HG02973 (cell line): Measurements from ENCODE around the gene VWA3A.
"Not testable (repeated sequence)": the region's sequence is repeated elsewhere in the genome, so short reads cannot be mapped to it uniquely, and the experiment has no call there.

Source experiments
- ATAC-seq: cut with Tn5 transposase; IDR thresholded peaks from one replicate; pipeline ENCODE4 v1.9.1; 2021; ENCODE audit warnings: moderate library complexity; ENCODE audit not compliant: unreplicated experiment

VWA3A gene, protein sequence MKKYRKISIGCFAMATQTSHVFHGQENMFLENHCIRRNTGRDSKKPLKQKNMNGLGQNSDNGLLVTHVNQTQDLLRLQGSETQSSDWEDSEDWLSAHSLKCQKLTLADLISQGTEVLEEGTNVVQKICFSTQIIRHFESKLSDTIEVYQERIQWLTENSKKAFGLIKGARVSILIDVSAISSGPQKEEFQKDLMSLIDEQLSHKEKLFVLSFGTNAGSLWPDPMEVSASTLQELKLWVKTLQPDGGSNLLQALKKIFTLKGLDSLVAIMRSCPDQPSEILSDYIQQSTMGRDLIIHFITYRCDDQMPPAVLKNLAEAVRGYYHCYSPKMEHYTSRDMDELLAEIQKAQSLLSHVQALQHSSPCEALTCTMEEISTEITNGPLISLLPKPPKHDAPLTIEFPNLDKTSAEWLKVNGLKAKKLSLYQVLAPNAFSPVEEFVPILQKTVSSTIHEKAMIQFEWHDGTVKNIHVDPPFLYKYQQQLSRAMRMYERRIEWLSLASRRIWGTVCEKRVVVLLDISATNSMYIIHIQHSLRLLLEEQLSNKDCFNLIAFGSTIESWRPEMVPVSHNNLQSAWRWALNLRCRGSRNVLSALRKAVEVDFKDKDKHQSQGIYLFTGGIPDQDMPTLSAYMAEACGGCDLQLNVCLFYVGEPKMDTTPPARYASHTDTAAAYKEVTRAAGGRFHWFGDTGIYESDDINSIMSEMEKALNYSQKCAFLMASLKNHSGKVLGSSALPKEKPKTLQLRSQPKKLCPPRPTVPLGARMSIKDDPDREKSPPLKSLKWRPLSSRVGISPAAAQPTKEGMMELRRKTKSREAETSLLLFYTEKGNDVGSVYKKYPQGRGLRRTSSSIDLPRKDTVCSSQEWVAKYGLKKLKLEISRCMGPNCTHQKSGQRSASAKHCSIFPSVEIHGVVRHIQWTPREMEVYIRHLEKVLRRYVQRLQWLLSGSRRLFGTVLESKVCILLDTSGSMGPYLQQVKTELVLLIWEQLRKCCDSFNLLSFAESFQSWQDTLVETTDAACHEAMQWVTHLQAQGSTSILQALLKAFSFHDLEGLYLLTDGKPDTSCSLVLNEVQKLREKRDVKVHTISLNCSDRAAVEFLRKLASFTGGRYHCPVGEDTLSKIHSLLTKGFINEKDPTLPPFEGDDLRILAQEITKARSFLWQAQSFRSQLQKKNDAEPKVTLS

DNA sequence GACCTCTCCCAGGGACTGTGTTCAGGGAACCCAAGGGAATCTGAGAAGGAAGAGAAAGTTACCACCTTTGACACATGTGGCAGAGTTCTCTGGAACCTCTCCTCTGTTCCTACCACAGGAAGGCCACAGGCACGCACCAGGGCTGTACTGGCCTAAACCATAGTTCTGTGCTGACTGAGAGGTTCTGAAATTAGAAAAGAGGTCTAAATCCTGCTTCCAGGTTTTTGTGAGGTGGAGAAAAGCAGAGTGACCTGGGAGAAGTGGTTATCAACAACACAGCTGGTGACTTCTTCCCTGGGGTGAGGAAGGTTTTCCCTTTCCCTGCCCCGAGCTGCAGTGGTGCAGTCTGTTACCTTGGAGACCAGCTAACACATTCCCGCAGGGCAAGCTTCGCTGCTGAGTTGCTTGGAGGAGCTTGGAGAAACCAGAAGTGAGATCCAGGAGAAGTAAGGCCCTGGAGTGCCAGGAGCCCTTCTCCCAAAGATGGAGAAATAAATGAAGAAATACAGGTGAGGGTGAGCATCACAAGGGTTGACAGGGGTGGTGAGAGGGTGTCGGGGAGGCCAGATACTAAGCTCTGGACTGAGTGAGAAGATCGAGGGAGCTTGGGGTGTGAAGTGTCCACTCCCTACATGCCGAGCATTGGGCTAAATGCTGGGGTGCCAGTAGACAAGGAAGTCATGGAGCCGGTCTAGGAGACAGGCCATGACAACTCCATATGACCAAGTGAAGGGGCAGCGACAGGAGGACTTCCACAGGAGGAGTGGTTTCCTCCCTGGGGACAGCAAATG is at the start of gene VWA3A:
TSS of gene VWA3A (plus strand) at position 399 of the 791 bp plus-strand sequence. CDS start at position 496, 97 bp downstream.
- ATAC-seq = no peak

DNA sequence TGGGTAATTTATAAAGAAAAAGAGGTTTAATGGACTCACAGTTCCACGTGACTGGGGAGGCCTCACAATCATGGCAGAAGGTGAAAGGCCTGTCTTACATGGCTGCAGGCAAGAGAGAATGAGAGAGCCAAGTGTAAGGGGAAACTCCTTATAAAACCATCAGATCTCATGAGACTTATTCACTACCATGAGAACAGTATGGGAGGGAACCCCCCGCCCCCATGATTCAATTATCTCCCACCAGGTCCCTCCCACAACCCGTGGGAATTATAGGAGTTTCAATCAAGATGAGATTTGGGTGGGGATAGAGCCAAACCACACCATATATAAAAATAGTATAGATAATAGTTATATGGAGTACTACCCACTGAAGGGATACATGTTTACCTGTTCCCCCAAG is 48.5 kb upstream of the VWA3A start:
- ATAC-seq = not testable (repeated sequence)

DNA sequence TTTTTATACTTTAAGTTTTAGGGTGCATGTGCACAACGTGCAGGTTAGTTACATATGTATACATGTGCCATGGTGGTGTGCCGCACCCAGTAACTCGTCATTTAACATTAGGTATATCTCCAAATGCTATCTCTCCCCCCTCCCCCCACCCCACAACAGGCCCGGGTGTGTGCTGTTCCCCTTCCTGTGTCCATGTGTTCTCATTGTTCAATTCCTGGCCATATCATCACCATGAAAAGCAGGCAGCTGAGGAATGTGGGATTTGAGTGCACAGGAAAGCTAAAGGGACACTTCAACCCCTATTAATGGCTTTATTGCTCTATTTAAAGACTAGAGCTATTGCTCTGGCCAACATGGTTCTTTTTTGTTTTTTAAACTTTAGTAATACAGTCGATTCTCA is 46.5 kb upstream of the VWA3A start:
- not testable (repeated sequence) for ATAC-seq

- ATAC-seq = no peak
Measured at GRCh38 chr16:22050963-22051362, 41.4 kb upstream of the VWA3A start.

- no peak for ATAC-seq
Measured at GRCh38 chr16:22052980-22053379, 39.4 kb upstream of the VWA3A start.

DNA sequence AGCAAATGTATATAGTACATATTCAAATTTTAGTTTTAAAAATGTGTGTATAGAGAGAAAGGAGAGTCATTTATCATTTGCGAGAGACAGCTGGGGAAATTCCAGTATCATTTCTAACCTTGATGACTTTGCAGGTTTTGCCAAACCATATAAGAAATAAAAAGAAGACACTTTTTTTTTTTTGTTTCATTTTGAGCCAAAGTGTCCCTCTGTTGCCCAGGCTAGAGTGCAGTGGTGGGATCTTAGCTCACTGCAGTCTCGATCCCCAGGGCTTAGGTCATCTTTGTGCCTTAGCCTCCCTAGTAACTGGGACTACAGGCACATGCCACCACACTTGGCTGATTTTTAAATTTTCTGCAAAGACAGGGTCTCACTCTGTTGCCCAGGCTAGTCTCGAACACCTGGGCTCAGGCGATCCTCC is 38.4 kb upstream of the VWA3A start:
- no peak for ATAC-seq

GRCh38 chr16:22054847-22055590 is 37.3 kb upstream of the VWA3A start:
- ATAC-seq = no peak

DNA sequence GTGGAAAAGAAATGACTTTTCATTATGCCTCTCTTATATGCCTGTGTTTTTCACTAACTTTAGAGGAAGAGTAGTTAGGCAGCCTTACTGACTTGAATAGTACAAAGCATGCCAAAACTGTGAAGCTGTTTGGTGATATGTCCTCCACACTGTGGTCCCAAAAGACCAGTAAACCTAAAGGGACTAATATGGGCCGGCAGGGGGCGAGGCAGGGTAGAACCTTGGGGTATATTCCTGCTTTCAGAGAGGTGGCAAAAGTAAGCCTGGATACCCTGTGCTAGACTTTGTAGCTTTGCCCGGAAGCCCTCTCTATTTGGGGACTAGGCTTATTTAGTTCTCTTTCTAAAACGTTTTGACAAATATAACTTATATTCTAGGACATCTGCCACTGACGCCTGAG is 36.5 kb upstream of the VWA3A start:
- ATAC-seq = no peak

DNA sequence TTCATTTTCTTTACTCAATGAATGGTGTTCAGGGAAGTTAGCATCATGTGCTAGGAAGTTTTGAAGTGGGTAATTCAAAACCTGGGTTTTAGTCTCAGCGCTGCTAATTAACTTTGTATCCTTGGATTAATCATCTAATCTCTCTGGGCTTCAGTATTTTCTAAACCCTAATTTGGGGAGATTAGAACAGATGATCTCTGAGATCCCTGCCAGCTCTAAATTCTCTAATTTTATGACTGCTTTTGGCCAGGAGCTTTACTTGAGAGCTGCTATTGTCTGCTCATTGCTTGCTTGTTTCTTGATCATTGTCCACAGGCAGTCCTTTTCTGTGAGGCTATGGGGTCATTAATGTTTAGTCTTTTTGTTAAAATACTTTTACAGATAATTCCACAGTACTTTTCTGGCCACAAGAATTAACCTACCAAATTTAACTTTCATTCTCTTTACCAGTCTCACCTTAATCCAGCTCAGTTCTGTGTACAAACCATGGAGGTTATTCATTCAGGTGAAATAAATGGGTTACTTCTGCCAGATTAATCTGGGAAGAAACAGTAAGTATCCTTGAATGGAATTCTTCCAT is 28.4 kb upstream of the VWA3A start:
- ATAC-seq = no peak

DNA sequence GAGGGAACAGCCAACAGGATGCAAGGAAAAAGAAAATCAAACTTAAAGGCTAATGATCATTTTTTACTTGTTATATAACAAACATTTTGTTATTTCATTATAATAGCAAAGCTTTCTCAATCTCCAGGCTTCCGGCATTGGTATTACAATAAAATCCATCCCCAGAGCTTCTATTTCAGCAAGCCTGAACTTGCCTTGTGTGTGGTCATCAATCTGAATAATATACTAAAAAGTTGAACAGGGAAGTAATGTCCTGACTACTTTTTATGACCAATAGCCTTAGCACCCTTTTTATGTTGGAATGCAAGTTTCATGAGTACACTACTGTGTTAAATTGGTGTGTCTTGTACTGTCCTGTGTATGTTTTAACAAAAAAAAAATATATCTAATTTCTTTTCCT is 27.1 kb upstream of the VWA3A start:
- no peak for ATAC-seq

GRCh38 chr16:22070361-22071330 is 21.7 kb upstream of the VWA3A start:
- no peak for ATAC-seq

GRCh38 chr16:22071331-22071910 is 20.9 kb upstream of the VWA3A start:
- ATAC-seq = no peak

DNA sequence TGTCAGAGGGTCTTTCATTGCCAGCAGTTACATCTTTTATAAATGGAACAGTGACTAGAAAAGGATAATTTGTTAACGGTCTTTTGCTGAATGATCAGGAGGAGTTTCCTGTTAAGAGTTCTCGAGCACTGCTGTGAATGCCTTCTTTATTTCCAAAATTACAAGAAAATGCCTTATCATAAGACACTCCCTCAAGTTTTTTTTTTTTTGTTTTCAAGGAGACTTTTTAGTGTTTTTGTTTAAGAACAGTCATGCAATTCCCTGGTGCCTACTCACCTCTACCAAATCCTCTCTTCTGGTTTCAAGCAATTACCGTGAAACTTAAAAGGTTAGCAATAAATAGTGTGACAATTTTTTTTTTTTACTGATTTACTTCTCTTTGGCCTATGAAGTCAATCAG is 19.0 kb upstream of the VWA3A start:
- no peak for ATAC-seq

DNA sequence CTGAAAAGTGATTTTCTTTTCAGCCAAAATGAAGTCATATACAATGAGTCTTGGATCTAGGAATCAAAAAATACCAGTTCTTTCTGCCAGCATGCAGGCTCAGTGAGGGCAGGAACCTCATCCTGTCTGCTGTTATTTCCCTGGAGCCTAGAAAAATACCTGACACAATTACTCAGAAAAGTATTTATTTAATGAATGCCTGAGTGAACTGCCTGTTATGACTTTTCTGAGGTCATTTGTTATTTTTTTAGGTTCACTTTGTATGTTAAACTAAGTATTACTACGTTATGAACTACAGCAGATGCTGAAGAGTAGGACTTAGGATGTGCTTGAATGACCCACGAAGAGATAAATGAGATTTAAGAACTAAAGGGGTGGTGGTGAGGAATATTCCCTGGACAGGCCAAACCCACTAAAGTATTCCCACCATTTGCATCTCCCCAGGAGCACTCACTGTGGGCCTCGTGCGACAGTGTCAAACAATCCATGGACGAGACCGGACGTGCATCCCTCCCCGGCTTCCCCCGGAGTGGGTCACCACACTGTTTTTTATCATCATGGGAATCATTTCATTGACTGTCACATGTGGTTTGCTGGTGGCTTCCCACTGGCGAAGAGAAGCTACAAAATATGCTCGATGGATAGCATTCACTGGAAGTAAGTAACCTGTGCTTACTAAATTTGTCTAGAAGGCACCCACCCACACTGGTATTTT is 17.1 kb upstream of the VWA3A start:
- no peak for ATAC-seq

DNA sequence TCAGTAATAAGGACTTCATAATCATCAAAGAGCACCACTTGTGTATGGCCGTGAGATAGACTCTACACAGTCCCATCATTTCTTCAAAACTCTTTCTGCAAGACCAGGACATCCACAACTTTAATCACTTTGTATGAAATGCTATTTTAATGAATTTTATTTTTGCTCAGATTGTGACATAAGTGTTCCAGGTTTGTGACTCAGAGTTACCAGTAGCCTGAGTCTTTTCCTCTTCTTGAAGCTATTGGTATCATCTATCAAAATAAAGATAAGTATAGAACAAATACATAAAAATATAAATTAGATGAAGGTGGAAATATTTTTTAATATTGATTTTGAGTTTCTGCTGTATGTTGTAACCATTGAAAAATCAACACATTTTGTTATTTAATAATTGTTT is 16.6 kb upstream of the VWA3A start:
- ATAC-seq = no peak

DNA sequence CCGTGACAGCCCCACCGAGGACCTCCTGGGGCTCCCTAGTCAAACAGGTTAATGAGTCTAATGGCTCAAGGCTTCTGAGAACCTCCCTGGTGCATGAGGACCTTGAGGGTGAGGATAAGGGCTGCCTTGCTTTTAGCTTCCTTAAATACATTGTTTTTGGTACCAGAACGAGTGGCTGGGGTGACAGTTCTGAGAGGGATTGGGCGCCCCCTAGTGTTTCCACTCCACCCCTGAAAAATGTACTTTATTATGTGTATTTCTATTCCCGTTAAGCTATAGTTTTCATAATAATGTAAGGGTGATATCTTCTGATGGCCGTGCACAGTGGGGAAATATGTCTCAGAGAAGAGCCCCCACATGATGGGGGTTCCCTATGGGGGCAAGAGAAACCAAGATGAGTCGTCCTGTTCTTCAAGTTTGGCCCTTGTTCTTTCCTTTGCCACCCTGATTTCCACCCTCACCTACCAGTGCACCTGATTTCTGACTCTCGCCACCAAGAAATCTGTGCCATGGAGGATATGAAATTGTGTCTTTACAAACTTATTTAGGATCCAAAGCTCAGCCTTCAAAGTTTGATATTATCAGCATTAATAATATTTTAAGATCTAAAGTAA is 14.5 kb upstream of the VWA3A start:
- no peak for ATAC-seq

GRCh38 chr16:22078656-22079055 is 13.7 kb upstream of the VWA3A start:
- no peak for ATAC-seq
